Measurements from ENCODE around the gene PDIA3.
"Not testable (repeated sequence)": the region's sequence is repeated elsewhere in the genome, so short reads cannot be mapped to it uniquely, and the experiment has no call there.

DNA sequence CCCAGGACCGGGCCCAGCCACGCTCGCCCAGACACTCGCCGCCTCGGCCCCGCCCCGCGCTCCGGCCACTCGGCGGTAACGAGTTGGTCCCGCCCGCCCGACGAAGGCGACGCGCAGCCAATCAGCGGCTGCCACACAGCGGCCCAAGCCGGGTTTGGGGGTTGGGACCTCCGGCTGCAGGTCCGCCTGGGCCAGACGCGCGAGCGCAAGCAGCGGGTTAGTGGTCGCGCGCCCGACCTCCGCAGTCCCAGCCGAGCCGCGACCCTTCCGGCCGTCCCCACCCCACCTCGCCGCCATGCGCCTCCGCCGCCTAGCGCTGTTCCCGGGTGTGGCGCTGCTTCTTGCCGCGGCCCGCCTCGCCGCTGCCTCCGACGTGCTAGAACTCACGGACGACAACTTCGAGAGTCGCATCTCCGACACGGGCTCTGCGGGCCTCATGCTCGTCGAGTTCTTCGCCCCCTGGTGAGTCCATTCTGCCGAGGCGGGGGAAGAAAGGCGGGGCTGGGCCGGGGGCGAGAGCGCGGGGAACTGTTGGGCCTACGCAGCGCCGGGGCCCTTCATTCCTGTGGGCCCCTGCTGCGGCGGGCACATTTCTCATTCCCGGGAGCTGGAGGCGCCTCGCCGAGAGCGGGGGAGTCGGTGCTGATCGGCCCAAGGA lies at the start of gene PDIA3:
- not testable (repeated sequence) for TF ChIP-seq CTCF (IDR thresholded peaks at IDR 0.05; ENCODE audit: insufficient read depth, low read length); GABPA (IDR thresholded peaks at IDR 0.05; ENCODE audit: low read depth); SPI1 (IDR thresholded peaks at IDR 0.05; ENCODE audit: borderline replicate concordance, low read depth); REST (IDR thresholded peaks at IDR 0.05; ENCODE audit: insufficient replicate concordance, low read depth)

Data from HL-60 (cell line).